Heart left ventricle (tissue), 16 donors: Measurements from ENCODE around the gene MMRN2. TPM values are rescaled to one million over a fixed set of nuclear protein-coding genes. Genes with fewer than 3 reads are reported as not detected.
"Not testable (repeated sequence)": the region's sequence is repeated elsewhere in the genome, so short reads cannot be mapped to it uniquely, and the experiment has no call there.

Experiments
- ATAC-seq, 4 donors: fragments of 200-7000 bp; cut with Tn5 transposase; one replicate each; pipeline ENCODE4 v1.9.1; 2020 to 2022; ENCODE audit warnings: moderate library complexity in 4 of 4, mild to moderate bottlenecking in 3 of 4, moderate number of reproducible peaks in 1 of 4
- DNase-seq, 5 donors: peaks; one replicate each; pipeline ENCODE4 v3.0.0-alpha.2; 2020
- H3K27ac ChIP-seq, 12 donors: fragments of 200-600 bp; sonication (generic) in 4 of 12; one replicate each; pipeline versions ENCODE4 v1.5.0 to v1.8.0; 2016 to 2022; ENCODE audit warnings: mild to moderate bottlenecking in 2 of 12
- H3K27me3 ChIP-seq, 9 donors: fragments of 200-600 bp; sonication (generic) in 2 of 9; one replicate each; pipeline versions ENCODE4 v1.5.1 to v1.8.0; 2016 to 2022; ENCODE audit warnings: mild to moderate bottlenecking in 3 of 9
- H3K36me3 ChIP-seq, 9 donors: fragments of 200-600 bp; sonication (generic) in 2 of 9; one replicate each; pipeline versions ENCODE4 v1.5.0 to v1.8.0; 2018 to 2022; ENCODE audit warnings: mild to moderate bottlenecking in 2 of 9
- H3K4me1 ChIP-seq, 12 donors: fragments of 200-600 bp; sonication (generic) in 4 of 12; one replicate each; pipeline versions ENCODE4 v1.5.0 to v1.8.0; 2016 to 2022; ENCODE audit warnings: mild to moderate bottlenecking in 3 of 12
- H3K4me3 ChIP-seq, 12 donors: fragments of 200-600 bp; sonication (generic) in 4 of 12; one replicate each; pipeline versions ENCODE4 v1.5.0 to v1.8.0; 2017 to 2022; ENCODE audit warnings: mild to moderate bottlenecking in 9 of 12, moderate library complexity in 4 of 12
- H3K9me3 ChIP-seq, 12 donors: fragments of 200-600 bp; sonication (generic) in 4 of 12; one replicate each; pipeline versions ENCODE4 v1.5.0 to v1.8.0; 2016 to 2022; ENCODE audit warnings: mild to moderate bottlenecking in 1 of 12
- CTCF ChIP-seq, 12 donors: fragments of 200-600 bp; sonication (generic) in 4 of 12; IDR thresholded peaks; one replicate each; pipeline versions ENCODE4 v1.5.0 to v1.8.0; 2018 to 2022; ENCODE audit warnings: antibody characterized with exemption in 12 of 12, mild to moderate bottlenecking in 5 of 12
- POLR2A ChIP-seq, 2 donors: fragments of 450-650 bp; IDR thresholded peaks; one replicate each; pipeline ENCODE4 v1.6.1; 2017; ENCODE audit warnings: antibody characterized with exemption in 2 of 2, mild to moderate bottlenecking in 2 of 2, moderate library complexity in 2 of 2
- WGBS, 4 donors: extraction: QIAGEN DNeasy Blood & Tissue Kit in 2 of 4; methylation state at CpG; one replicate each; pipeline versions ENCODE4 v1.1.5 to v1.1.7; 2013 to 2018; 5-methylcytosine and 5-hydroxymethylcytosine counted together
- intact Hi-C, 10 donors: fragments of 100-400 bp; cut with DNase I; formaldehyde crosslinking; loops; one replicate each; pipeline versions ENCODE4 v1.11.1 to v1.14.2; 2022
- polyA plus RNA-seq, 2 donors: library from polyadenylated mRNA; stranded (reverse); fragments of 200-250 nt; gene quantifications; one replicate each; pipeline ENCODE4 v1.2.3, GENCODE V29; 2013
- total RNA-seq, 9 donors: library from RNA; depleted of rRNA in 2 of 9; stranded (reverse); fragments of >200 nt in 2 of 9; fragmentation: NEBNext Ultra II Directional in 3 of 9; extraction: Animal tissue kit (Norgen Biotek cat#: 25700) in 3 of 9; gene quantifications; one replicate each; pipeline versions ENCODE4 v1.1.0 to v1.2.4, GENCODE V29; 2016 to 2023
- donor health status: ischemic (EF 13 %, LVEDD 7.1; RV severe dilation, severe dysfunction).
- donor health status: healthy with polysubstance abuse.
- donor health status: DM: no; HTN: yes; CAD: no.
- donor health status: DM: no; HTN: no; CAD: no.
- donor health status: ischemic (EF 25% LVEDD 6.9; RV normal size, moderate dysfunction).
- donor health status: ischemic (EF 25% LVEDD 5.7; RV mildly dilated, moderate dysfunction).
- donor health status: healthy.
- donor health status: DM: yes; HTN: yes; CAD: no.
- donor health status: ischemic (EF 35%, LVEDD 5.7; RV mildly dilated, moderate dysfunction).
- donor health status: nonischemic (EF 11% LVEDD 7.7; RV severe dilation, severe dysfunction).
- donor health status: DM: yes; HTN: yes; CAD: no.
- donor health status: PGD.
- donor health status: ischemic (EF 29% LVEDD 5.4; RV normal size, mild dysfunction).
- donor health status: nonischemic (EF 23%, LVEDD 6.1; RV moderate dilation, normal function).

MMRN2 gene
- total and polyA plus RNA-seq, 11 donors: 15.8 to 93.0 (median 32.7) TPM

DNA sequence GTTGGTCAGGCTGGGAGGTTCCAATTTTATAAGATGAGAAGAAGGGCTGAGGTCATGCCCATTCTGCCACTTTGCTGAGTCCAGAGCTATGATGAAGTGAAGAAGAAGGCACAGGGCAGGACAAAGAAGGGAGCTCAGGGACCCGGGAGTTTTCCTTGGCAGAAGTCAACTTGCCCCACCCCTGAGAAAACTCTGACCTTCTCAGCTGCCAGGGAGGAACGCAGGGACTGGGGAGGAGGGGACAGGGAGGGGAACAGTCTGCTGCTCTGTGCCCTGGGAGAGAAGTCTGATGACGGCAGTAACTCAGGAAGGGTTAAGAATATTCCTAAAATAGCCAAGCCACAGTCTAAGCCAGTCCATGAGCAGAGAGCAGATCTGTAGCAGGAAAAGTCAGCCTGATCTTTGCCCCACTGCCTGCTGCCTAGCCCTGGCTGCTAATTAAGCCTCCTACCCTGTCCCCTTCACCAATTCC is 22.6 kb upstream of the MMRN2 start:
- intact Hi-C loops: loop anchor here in 2 of 10 donors (10.0 kb wide), 1 partner anchor 115 kb away; the partner anchor contains the start of genes GLUD1 (in 2 of the 2) and SHLD2 (in 2 of the 2)
- Histone ChIP-seq H3K4me3 (no peak overlapping the region), H3K9me3 (no peaks in the 10 kb centered on the region), H3K36me3 (no peaks in the 10 kb centered on the region), H3K4me1 (peaks cover 0 to 37% (median 21%) of the 10 kb centered on the region in 12 donors), H3K27ac (peak overlapping the region; percentile 3 to 88 (median 69)), H3K27me3 (no peaks in the 10 kb centered on the region)
- TF ChIP-seq CTCF (IDR thresholded peaks at IDR 0.05): no peak
- TF ChIP-seq POLR2A (IDR thresholded peaks at IDR 0.05): no peak
- ATAC-seq (peak; percentile 72 to 96 (median 92)), DNase-seq (peak; percentile 58 to 83 (median 62))
- 0 to 16% (median 4%) methylated on average over 3 of the region's 3 CpGs for WGBS, 4 donors

GRCh38 chr10:86979296-86979818 is 21.9 kb upstream of the MMRN2 start:
- no peaks in the 10 kb centered on the region for H3K27me3 ChIP-seq
- TF ChIP-seq CTCF (IDR thresholded peaks at IDR 0.05): no peak
- TF ChIP-seq POLR2A (IDR thresholded peaks at IDR 0.05): no peak
- H3K27ac ChIP-seq: peak overlapping the region; percentile 3 to 88 (median 68)
- intact Hi-C loops: loop anchor here in 2 of 10 donors (10.0 kb wide), 1 partner anchor 115 kb away; the partner anchor contains the start of genes GLUD1 (in 2 of the 2) and SHLD2 (in 2 of the 2)
- DNase-seq (no peak), ATAC-seq (no peak)
- no peaks in the 10 kb centered on the region for H3K36me3 ChIP-seq
- H3K4me3 ChIP-seq: no peak overlapping the region
- peaks cover 0 to 37% (median 21%) of the 10 kb centered on the region in 12 donors for H3K4me1 ChIP-seq
- WGBS, 4 donors: 69 to 95% (median 82%) methylated on average over 4 of the region's 4 CpGs
- H3K9me3 ChIP-seq: no peaks in the 10 kb centered on the region

GRCh38 chr10:86978457-86978856 is 21.0 kb upstream of the MMRN2 start:
- H3K4me1 ChIP-seq: peaks cover 0 to 37% (median 21%) of the 10 kb centered on the region in 12 donors
- not testable (repeated sequence) for H3K36me3 ChIP-seq, H3K27me3 ChIP-seq, DNase-seq, ATAC-seq, H3K9me3 ChIP-seq, H3K4me3 ChIP-seq
- peak overlapping the region in 10 of 12 donors; percentile 22 to 73 (median 46) for H3K27ac ChIP-seq
- WGBS, 4 donors: 84 to 89% (median 87%) methylated on average over 3 of the region's 3 CpGs
- intact Hi-C loops: loop anchor here in 2 of 10 donors (10.0 kb wide), 1 partner anchor 116 kb away; the partner anchor contains the start of genes GLUD1 (in 2 of the 2) and SHLD2 (in 2 of the 2)

DNA sequence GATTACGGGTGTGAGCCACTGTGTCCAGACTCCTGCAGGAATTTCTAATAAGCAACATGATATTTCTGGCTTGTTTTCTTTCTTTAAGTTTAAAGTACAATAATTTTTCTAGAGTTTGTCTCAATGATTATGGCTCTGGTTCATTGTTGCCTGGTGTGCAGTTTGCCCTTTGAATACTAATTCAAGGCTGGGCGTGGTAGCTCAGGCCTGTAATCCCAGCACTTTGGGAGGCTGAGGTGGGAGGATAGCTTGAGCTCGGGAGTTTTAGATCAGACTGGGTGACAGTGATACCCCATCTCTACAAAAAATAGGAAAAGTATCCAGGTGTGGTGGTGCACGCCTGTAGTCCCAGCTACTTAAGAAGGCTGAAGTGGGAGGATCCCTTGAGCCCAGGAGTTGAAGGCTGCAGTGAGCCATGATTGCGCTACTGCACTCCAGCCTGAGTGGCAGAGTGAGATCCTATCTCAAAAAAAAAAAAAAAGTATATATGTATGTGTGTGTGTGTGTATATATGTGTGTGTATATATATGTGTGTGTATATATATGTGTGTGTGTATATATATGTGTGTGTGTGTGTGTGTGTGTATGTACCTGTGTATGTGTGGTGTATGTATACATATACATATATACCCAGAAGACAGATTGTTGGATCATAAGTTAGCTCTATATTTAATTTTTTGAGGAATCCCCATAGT is 19.1 kb upstream of the MMRN2 start:
- no peak overlapping the region for H3K27ac ChIP-seq
- intact Hi-C loops: loop anchor here in 2 of 10 donors (10.0 kb wide), 1 partner anchor 118 kb away; the partner anchor contains the start of genes GLUD1 (in 2 of the 2) and SHLD2 (in 2 of the 2)
- WGBS, 4 donors: 91 to 98% (median 97%) methylated on average over 5 of the region's 5 CpGs

More for the DNA sequence above, 19.1 kb upstream of the MMRN2 start:
- Histone ChIP-seq H3K4me1 (peaks cover 0 to 43% (median 27%) of the 10 kb centered on the region in 12 donors), H3K4me3 (no peak overlapping the region), H3K27me3 (no peaks in the 10 kb centered on the region), H3K36me3 (no peaks in the 10 kb centered on the region), H3K9me3 (no peaks in the 10 kb centered on the region)
- no peak for DNase-seq
- TF ChIP-seq POLR2A (IDR thresholded peaks at IDR 0.05) (no peak), CTCF (IDR thresholded peaks at IDR 0.05) (no peak)
- ATAC-seq: no peak
